Measurements from ENCODE around the gene MSL3B.

MSL3B gene

GRCh38 chr2:233852056-233852455 is 16.1 kb downstream of the MSL3B start:
- ATAC-seq (no peak), DNase-seq (ENCODE audit: low read depth, low spot score) (no peak)
- H2AFZ ChIP-seq (ENCODE audit: low read depth, low read length, poor library complexity, severe bottlenecking): no peak overlapping the region
- H3K27ac ChIP-seq (ENCODE audit: low read depth, low read length): no peak overlapping the region
- peaks cover 7 to 20% of the 10 kb centered on the region in 2 experiments for H3K4me1 ChIP-seq (ENCODE audit: control insufficient read depth in 1 of 2, insufficient read depth in 2 of 2, low read length in 2 of 2)
- H4K20me1 ChIP-seq (ENCODE audit: insufficient read depth): no peaks in the 10 kb centered on the region
- H3K9ac ChIP-seq (ENCODE audit: low read length): no peak overlapping the region
- intact Hi-C loops (cut with micrococcal nuclease): no loop called here
- H3K4me2 ChIP-seq (ENCODE audit: low read length): no peak overlapping the region
- H3K9me3 ChIP-seq (ENCODE audit: control insufficient read depth in 1 of 2, insufficient read depth in 1 of 2, low read depth in 1 of 2, low read length in 2 of 2): no peaks in the 10 kb centered on the region
- no peaks in the 10 kb centered on the region for H3K9me2 ChIP-seq (ENCODE audit: insufficient read depth)
- H3K27me3 ChIP-seq (ENCODE audit: insufficient read depth, low read length): no peaks in the 10 kb centered on the region
- H3K4me3 ChIP-seq (replicated peaks in 1 of 2; ENCODE audit: low read depth in 1 of 2, low read length in 2 of 2): no peak overlapping the region
- TF ChIP-seq, protein P1, sequence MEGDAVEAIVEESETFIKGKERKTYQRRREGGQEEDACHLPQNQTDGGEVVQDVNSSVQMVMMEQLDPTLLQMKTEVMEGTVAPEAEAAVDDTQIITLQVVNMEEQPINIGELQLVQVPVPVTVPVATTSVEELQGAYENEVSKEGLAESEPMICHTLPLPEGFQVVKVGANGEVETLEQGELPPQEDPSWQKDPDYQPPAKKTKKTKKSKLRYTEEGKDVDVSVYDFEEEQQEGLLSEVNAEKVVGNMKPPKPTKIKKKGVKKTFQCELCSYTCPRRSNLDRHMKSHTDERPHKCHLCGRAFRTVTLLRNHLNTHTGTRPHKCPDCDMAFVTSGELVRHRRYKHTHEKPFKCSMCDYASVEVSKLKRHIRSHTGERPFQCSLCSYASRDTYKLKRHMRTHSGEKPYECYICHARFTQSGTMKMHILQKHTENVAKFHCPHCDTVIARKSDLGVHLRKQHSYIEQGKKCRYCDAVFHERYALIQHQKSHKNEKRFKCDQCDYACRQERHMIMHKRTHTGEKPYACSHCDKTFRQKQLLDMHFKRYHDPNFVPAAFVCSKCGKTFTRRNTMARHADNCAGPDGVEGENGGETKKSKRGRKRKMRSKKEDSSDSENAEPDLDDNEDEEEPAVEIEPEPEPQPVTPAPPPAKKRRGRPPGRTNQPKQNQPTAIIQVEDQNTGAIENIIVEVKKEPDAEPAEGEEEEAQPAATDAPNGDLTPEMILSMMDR (IDR thresholded peaks at IDR 0.05 in 2 of 3, conservative IDR thresholded peaks at IDR 0.05 in 1 of 3; ENCODE audit: borderline replicate concordance in 1 of 3, insufficient read depth in 1 of 3, low read depth in 2 of 3, low read length in 2 of 3): no peak
- TF ChIP-seq TCF7L2 (IDR thresholded peaks at IDR 0.05; ENCODE audit: borderline replicate concordance, extremely low read depth, insufficient read depth, insufficient read length) (no peak), SP1 (IDR thresholded peaks at IDR 0.05; ENCODE audit: low read depth) (no peak), RAD21 (IDR thresholded peaks at IDR 0.05; ENCODE audit: low read depth) (no peak), POLR2AphosphoS5 (IDR thresholded peaks at IDR 0.05; ENCODE audit: low read depth, low read length) (no peak), EZH2phosphoT487 (IDR thresholded peaks at IDR 0.05; ENCODE audit: borderline replicate concordance) (no peak), SIN3A (IDR thresholded peaks at IDR 0.05; ENCODE audit: low read depth) (no peak), YY1 (IDR thresholded peaks at IDR 0.05; ENCODE audit: extremely low read depth, insufficient replicate concordance, low read depth, low read length) (no peak), ELF1 (IDR thresholded peaks at IDR 0.05; ENCODE audit: borderline replicate concordance, low read depth) (no peak)
- TF ChIP-seq, protein P2, sequence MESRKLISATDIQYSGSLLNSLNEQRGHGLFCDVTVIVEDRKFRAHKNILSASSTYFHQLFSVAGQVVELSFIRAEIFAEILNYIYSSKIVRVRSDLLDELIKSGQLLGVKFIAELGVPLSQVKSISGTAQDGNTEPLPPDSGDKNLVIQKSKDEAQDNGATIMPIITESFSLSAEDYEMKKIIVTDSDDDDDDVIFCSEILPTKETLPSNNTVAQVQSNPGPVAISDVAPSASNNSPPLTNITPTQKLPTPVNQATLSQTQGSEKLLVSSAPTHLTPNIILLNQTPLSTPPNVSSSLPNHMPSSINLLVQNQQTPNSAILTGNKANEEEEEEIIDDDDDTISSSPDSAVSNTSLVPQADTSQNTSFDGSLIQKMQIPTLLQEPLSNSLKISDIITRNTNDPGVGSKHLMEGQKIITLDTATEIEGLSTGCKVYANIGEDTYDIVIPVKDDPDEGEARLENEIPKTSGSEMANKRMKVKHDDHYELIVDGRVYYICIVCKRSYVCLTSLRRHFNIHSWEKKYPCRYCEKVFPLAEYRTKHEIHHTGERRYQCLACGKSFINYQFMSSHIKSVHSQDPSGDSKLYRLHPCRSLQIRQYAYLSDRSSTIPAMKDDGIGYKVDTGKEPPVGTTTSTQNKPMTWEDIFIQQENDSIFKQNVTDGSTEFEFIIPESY (IDR thresholded peaks at IDR 0.05; ENCODE audit: extremely low read depth, insufficient replicate concordance, low read length): no peak
- BruUV-seq (replicated peaks): no TSS peak
- POLR2A ChIA-PET: no interaction called here
- peaks cover 40 to 65% of the 10 kb centered on the region in 2 experiments for H3K36me3 ChIP-seq (ENCODE audit: control insufficient read depth in 1 of 2, insufficient read depth in 2 of 2, low read length in 2 of 2)
- H3K79me2 ChIP-seq (ENCODE audit: insufficient read depth, low read length): peaks cover 72% of the 10 kb centered on the region
- CTCF ChIA-PET: no interaction called here
- RAD21 ChIA-PET (ENCODE audit: low non-redundant PET in 1 of 2, low total read pairs in 2 of 2, uncharacterized antibody in 2 of 2, unreplicated experiment in 2 of 2): no interaction called here

All from HCT116 (cell line).